Measurements from ENCODE around the gene RNF123.

GRCh38 chr3:49729966-49730609, 40.7 kb downstream of the RNF123 start:
- TF ChIP-seq POLR2AphosphoS5 (IDR thresholded peaks at IDR 0.05; ENCODE audit: low read depth): no peak
- TF ChIP-seq EZH2phosphoT487 (IDR thresholded peaks at IDR 0.05; ENCODE audit: unreplicated experiment): no peak
- no peak for TF ChIP-seq CTCF (conservative IDR thresholded peaks at IDR 0.05; ENCODE audit: low read depth in 2 of 2)
- TF ChIP-seq EZH2 (IDR thresholded peaks at IDR 0.05; ENCODE audit: low read depth, unreplicated experiment): no peak
- no peak for TF ChIP-seq REST (IDR thresholded peaks at IDR 0.05; ENCODE audit: unreplicated experiment)
- TF ChIP-seq ZNF331 (CRISPR knock-in tag; IDR thresholded peaks at IDR 0.05; ENCODE audit: low read depth): no peak
- no peak for TF ChIP-seq JUNB (IDR thresholded peaks at IDR 0.05; ENCODE audit: unreplicated experiment)
- TF ChIP-seq CREB1 (CRISPR knock-in tag; IDR thresholded peaks at IDR 0.05; ENCODE audit: low read depth): no peak
- TF ChIP-seq ZNF462 (CRISPR knock-in tag; IDR thresholded peaks at IDR 0.05): no peak

All from GM23338 (cell line).